MCF 10A (cell line): ENCODE measurements around the gene DCAF16. TPM values are rescaled to one million over a fixed set of nuclear protein-coding genes. Genes with fewer than 3 reads are reported as not detected.
A peak's percentile ranks its signal among the peaks of the same experiment; 100 is the strongest.

Experiments used
- BruUV-seq: library from RNA; stranded (reverse); fragments of 400-500 nt; replicated peaks from 2 replicates; lab custom pipeline; 2021; lab: Mats Ljungman, UMichigan
- CTCF ChIA-PET: fragments of 300-600 bp; sonication (Branson Sonifier 250); formaldehyde crosslinking; extraction: SDS; loops from one replicate; lab custom pipeline; 2021; ENCODE audit warnings: antibody characterized with exemption, inconsistent platforms; lab: Yijun Ruan, JAX
- POLR2A ChIA-PET: fragments of 300-600, 350-650 bp; sonication (Branson Sonifier 250); formaldehyde crosslinking; extraction: SDS; loops from one replicate; lab custom pipeline; 2020; ENCODE audit warnings: antibody characterized with exemption, inconsistent platforms; lab: Yijun Ruan, JAX
- DNase-seq: peaks from one replicate; pipeline ENCODE4 v3.0.0-alpha.2; 2018; ENCODE audit not compliant: unreplicated experiment
- H3K27ac Mint-ChIP-seq: one replicate; pipeline ENCODE4 v1.8.0; 2022; ENCODE audit warnings: mild to moderate bottlenecking, low read depth, mixed read lengths; ENCODE audit not compliant: unreplicated experiment
- H3K27me3 Mint-ChIP-seq: one replicate; pipeline ENCODE4 v1.8.0; 2022; ENCODE audit warnings: mixed read lengths; ENCODE audit not compliant: insufficient read depth, unreplicated experiment
- H3K36me3 Mint-ChIP-seq: one replicate; pipeline ENCODE4 v1.8.0; 2022; ENCODE audit warnings: mild to moderate bottlenecking, moderate library complexity, mixed read lengths; ENCODE audit not compliant: insufficient read depth, unreplicated experiment
- H3K4me1 Mint-ChIP-seq: one replicate; pipeline ENCODE4 v1.8.0; 2022; ENCODE audit warnings: mixed read lengths; ENCODE audit not compliant: insufficient read depth, unreplicated experiment
- H3K4me3 Mint-ChIP-seq: one replicate; pipeline ENCODE4 v1.8.0; 2022; ENCODE audit warnings: mild to moderate bottlenecking, moderate library complexity, mixed read lengths; ENCODE audit not compliant: unreplicated experiment
- H3K9me3 Mint-ChIP-seq: one replicate; pipeline ENCODE4 v1.8.0; 2022; ENCODE audit warnings: mixed read lengths; ENCODE audit not compliant: unreplicated experiment
- intact Hi-C: fragments of 100-400 bp; cut with micrococcal nuclease; formaldehyde crosslinking; loops from 2 replicates; pipeline ENCODE4 v1.14.1; 2022
- total RNA-seq: library from RNA; stranded (reverse); gene quantifications from 2 replicates; pipeline ENCODE4 v1.2.3, GENCODE V29; 2022
- TF ChIP-seq, protein P1 (sequence below): fragments of 200-600 bp; IDR thresholded peaks from one replicate; pipeline ENCODE4 v1.8.0; 2022; ENCODE audit warnings: antibody characterized with exemption, mild to moderate bottlenecking; ENCODE audit not compliant: unreplicated experiment

DCAF16 gene
- total RNA-seq, 1 experiment from 2014 or later, result 38.0 TPM

DNA sequence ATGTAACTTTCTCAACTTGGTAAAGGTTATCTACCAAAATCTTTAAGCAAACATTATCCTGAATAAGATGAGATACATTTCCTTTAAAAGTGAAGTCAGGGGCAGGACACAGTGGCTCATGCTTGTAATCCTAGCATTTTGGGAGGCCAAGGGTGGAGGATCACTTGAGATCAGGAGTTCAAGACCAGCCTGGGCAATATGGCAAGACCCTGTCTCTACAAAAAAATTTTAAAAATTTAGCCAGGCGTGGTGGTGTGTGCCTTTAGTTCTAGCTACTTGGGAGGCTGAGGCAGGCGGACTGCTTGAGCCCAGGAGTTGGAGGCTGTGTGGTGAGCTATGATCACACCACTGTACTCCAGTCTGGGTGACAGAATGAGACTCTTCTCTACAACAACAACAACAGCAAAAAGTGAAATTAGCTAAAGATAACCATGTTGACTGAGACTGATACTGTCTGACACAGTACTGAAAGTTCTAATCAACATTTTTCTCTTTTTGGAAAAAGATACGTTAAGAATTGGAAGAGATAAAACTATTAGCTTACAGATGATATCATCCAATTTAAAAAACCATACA lies 4.9 kb downstream of the DCAF16 start:
- ChIA-PET CTCF (interaction anchor here (1.3 to 6.1 kb wide), 5 partner anchors 10 to 257 kb away, joined by 4 to 50 read pairs (median 7); partner anchors contain the start of gene MED28), POLR2A (interaction anchor here (0.7 to 8.0 kb wide), 6 partner anchors 8 to 562 kb away, joined by 3 to 59 read pairs (median 18); partner anchors contain the start of genes LAP3 and MED28)
- Mint-ChIP-seq H3K9me3 (no peaks in the 10 kb centered on the region), H3K27me3 (no peaks in the 10 kb centered on the region), H3K4me3 (no peak overlapping the region), H3K27ac (peak overlapping the region; percentile 98), H3K4me1 (peaks cover 32% of the 10 kb centered on the region), H3K36me3 (peaks cover 51% of the 10 kb centered on the region)
- TF ChIP-seq, protein P1, sequence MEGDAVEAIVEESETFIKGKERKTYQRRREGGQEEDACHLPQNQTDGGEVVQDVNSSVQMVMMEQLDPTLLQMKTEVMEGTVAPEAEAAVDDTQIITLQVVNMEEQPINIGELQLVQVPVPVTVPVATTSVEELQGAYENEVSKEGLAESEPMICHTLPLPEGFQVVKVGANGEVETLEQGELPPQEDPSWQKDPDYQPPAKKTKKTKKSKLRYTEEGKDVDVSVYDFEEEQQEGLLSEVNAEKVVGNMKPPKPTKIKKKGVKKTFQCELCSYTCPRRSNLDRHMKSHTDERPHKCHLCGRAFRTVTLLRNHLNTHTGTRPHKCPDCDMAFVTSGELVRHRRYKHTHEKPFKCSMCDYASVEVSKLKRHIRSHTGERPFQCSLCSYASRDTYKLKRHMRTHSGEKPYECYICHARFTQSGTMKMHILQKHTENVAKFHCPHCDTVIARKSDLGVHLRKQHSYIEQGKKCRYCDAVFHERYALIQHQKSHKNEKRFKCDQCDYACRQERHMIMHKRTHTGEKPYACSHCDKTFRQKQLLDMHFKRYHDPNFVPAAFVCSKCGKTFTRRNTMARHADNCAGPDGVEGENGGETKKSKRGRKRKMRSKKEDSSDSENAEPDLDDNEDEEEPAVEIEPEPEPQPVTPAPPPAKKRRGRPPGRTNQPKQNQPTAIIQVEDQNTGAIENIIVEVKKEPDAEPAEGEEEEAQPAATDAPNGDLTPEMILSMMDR, result no peak
- DNase-seq, result no peak
- BruUV-seq, result no TSS peak
- intact Hi-C loops, result loop anchor here (5.0 kb wide), 1 partner anchor 168 kb away; no protein-coding TSS in a partner anchor

DNA sequence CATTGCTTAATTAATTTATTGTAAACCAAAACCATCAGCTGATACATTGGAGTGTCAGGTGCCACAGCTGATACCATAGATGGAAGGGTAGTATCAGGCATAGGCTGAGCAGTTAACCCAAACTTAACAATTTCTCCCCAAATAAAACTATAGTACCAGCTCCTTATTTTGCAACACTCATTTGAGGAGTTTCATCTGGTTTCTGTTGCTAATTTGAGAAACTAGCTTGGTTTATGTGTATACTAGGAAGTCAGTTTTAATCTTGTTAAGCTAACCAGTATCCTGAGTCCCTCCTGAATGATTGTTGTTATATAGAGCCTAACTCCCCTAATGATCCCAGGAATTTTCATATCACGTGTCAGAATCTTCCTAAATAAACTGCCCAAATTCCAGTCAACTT lies 12.7 kb downstream of the DCAF16 start:
- intact Hi-C loops, result no loop called here
- Mint-ChIP-seq H3K9me3 (no peaks in the 10 kb centered on the region), H3K4me3 (no peak overlapping the region), H3K27ac (no peak overlapping the region), H3K36me3 (peaks cover 54% of the 10 kb centered on the region), H3K27me3 (no peaks in the 10 kb centered on the region), H3K4me1 (peaks cover 6% of the 10 kb centered on the region)
- ChIA-PET CTCF (interaction anchor here (0.7 to 2.2 kb wide), 5 partner anchors 12 to 769 kb away, joined by 3 to 8 read pairs (median 4); no protein-coding TSS in a partner anchor), POLR2A (interaction anchor here (1.0 to 5.2 kb wide), 2 partner anchors 10 to 14 kb away, joined by 3 to 36 read pairs; partner anchors contain the start of genes DCAF16 and NCAPG)
- TF ChIP-seq, protein P1, result no peak
- no peak for DNase-seq
- BruUV-seq, result no TSS peak

DNA sequence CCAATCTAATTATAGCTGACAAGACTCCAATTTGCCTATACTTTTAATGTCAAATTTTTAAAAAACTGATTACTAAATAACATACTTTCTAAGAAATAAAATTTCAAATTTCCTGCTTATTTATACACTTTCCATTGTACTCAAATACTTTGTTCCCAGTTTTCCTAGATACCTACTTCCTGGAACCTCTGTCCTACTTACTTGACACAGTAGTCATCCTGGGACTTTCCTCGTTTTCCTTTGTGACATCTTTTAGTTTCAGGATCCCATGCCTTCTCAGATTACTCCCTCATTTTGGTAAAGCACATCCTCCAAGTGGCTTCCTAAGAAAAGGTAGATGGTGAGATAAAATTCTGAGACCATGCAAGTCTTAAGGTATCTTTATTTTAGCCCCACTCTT lies 15.8 kb downstream of the DCAF16 start:
- no TSS peak for BruUV-seq
- H3K27me3 Mint-ChIP-seq, result no peaks in the 10 kb centered on the region
- no peak overlapping the region for H3K4me3 Mint-ChIP-seq
- ChIA-PET CTCF (interaction anchor here (2.0 kb wide), 1 partner anchor 11 kb away, joined by 5 read pairs; no protein-coding TSS in a partner anchor), POLR2A (interaction anchor here (0.5 to 5.2 kb wide), 2 partner anchors 13 to 26 kb away, joined by 3 to 36 read pairs; partner anchors contain the start of genes DCAF16 and NCAPG)
- H3K4me1 Mint-ChIP-seq, result no peaks in the 10 kb centered on the region
- no peaks in the 10 kb centered on the region for H3K9me3 Mint-ChIP-seq
- DNase-seq, result no peak
- no peak overlapping the region for H3K27ac Mint-ChIP-seq
- TF ChIP-seq, protein P1, result no peak
- peaks cover 52% of the 10 kb centered on the region for H3K36me3 Mint-ChIP-seq
- intact Hi-C loops, result no loop called here

DNA sequence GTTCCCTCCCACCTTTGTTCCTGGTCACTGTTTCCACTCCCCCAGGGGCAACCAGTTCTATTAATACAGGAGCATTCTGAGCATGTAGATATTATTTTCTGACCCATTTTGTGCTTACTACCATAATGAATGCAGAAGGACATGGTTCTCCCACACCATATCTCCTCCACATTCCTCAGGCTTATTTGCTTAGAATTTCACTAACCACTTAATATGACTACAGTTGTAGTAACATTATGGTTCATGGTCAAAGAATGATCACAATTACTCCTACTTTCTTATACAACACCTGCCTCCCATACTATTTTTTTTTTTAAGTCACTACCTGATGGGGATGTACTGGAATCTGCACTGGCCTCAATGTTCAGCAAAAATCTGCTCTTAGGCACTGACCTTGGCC lies 21.6 kb downstream of the DCAF16 start:
- no peaks in the 10 kb centered on the region for H3K9me3 Mint-ChIP-seq
- POLR2A ChIA-PET, result interaction anchor here (0.7 to 0.8 kb wide), 3 partner anchors 19 to 211 kb away, joined by 3 read pairs; no protein-coding TSS in a partner anchor
- CTCF ChIA-PET, result interaction anchor here (0.8 kb wide), 1 partner anchor 21 kb away, joined by 5 read pairs; no protein-coding TSS in a partner anchor
- H3K27me3 Mint-ChIP-seq, result no peaks in the 10 kb centered on the region
- H3K4me3 Mint-ChIP-seq, result no peak overlapping the region
- intact Hi-C loops, result no loop called here
- no peak overlapping the region for H3K27ac Mint-ChIP-seq
- H3K4me1 Mint-ChIP-seq, result peaks cover 17% of the 10 kb centered on the region
- no TSS peak for BruUV-seq
- no peak for DNase-seq
- H3K36me3 Mint-ChIP-seq, result peaks cover 22% of the 10 kb centered on the region
- TF ChIP-seq, protein P1, result no peak
